Bronchial epithelial cell (primary cell): ENCODE data around the gene DNASE1L2. TPM values are rescaled to one million over a fixed set of nuclear protein-coding genes. Genes with fewer than 3 reads are reported as not detected.

Experiments
- DNase-seq: peaks from one replicate; pipeline ENCODE4 v3.0.0-alpha.2; 2010; ENCODE audit warnings: low read depth
- FAIRE-seq: peaks from 2 replicates; lab custom pipeline; 2011; peaks lifted over from hg19 to GRCh38; lab: Jason Lieb, UNC
- H3K27me3 ChIP-seq: 2 replicates; pipeline ENCODE4 v1.5.1; 2011; ENCODE audit warnings: low read length; ENCODE audit not compliant: control insufficient read depth, insufficient read depth
- H3K36me3 ChIP-seq: 2 replicates; pipeline ENCODE4 v1.5.1; 2011; ENCODE audit warnings: low read length; ENCODE audit not compliant: control insufficient read depth, insufficient read depth
- H3K4me3 ChIP-seq: 2 replicates; pipeline ENCODE4 v1.5.1; 2011; ENCODE audit warnings: mild to moderate bottlenecking, low read depth, low read length, control low read depth
- CTCF ChIP-seq: IDR thresholded peaks from 2 replicates; pipeline ENCODE4 v1.5.1; 2011; ENCODE audit warnings: mild to moderate bottlenecking, moderate library complexity, low read length, control low read depth, inconsistent platforms; ENCODE audit not compliant: insufficient read depth, severe bottlenecking
- total RNA-seq: library from RNA; depleted of rRNA; stranded (reverse); fragments of >200 nt; gene quantifications from 2 replicates; pipeline ENCODE4 v1.2.1, GENCODE V29; 2014

Gene DNASE1L2
- total RNA-seq, 1 donor from 2014 or later = under 0.01 TPM

- H3K36me3 ChIP-seq = peaks cover 26% of the 10 kb centered on the region
- no peak overlapping the region for H3K4me3 ChIP-seq
- TF ChIP-seq CTCF = no peak
- FAIRE-seq (no peak), DNase-seq (no peak)
- H3K27me3 ChIP-seq = peaks cover 16% of the 10 kb centered on the region
These were observed 1.0 kb upstream of the DNASE1L2 start for GRCh38 chr16:2235234-2235651.

- no peak for TF ChIP-seq CTCF
- no peak for FAIRE-seq
- Histone ChIP-seq H3K36me3 (peaks cover 26% of the 10 kb centered on the region), H3K4me3 (no peak overlapping the region), H3K27me3 (peaks cover 16% of the 10 kb centered on the region)
- no peak for DNase-seq
These were observed 428 bp upstream of the DNASE1L2 start for GRCh38 chr16:2235695-2236336.

- no peak for DNase-seq
These were observed 848 bp downstream of the DNASE1L2 start for GRCh38 chr16:2237102-2237482.

GRCh38 chr16:2237493-2238149 is 1.4 kb downstream of the DNASE1L2 start:
- TF ChIP-seq CTCF = no peak
- DNase-seq = no peak
- no peak for FAIRE-seq
- H3K36me3 ChIP-seq = peaks cover 16% of the 10 kb centered on the region
- H3K27me3 ChIP-seq = peaks cover 16% of the 10 kb centered on the region
- no peak overlapping the region for H3K4me3 ChIP-seq

More at GRCh38 chr16:2237102-2237482, 848 bp downstream of the DNASE1L2 start:
- no peak for FAIRE-seq
- peak overlapping the region; percentile 10 for H3K4me3 ChIP-seq
- H3K36me3 ChIP-seq = peaks cover 20% of the 10 kb centered on the region
- TF ChIP-seq CTCF = no peak
- peaks cover 16% of the 10 kb centered on the region for H3K27me3 ChIP-seq

- DNase-seq (no peak), FAIRE-seq (no peak)
- H3K36me3 ChIP-seq = peaks cover 15% of the 10 kb centered on the region
- H3K27me3 ChIP-seq = peaks cover 16% of the 10 kb centered on the region
- no peak overlapping the region for H3K4me3 ChIP-seq
- no peak for TF ChIP-seq CTCF
These were observed 2.0 kb downstream of the DNASE1L2 start for GRCh38 chr16:2238150-2238837.
